ENCODE results near the gene NCBP3. TPM values are rescaled to one million over a fixed set of nuclear protein-coding genes. Genes with fewer than 3 reads are reported as not detected.

Gene NCBP3
- total RNA-seq, 1 experiment from 2014 or later, result 58.5 TPM

- Histone ChIP-seq H3K9me2 (ENCODE audit: insufficient read depth) (no peaks in the 10 kb centered on the region), H4K20me1 (ENCODE audit: insufficient read depth) (peaks cover 4% of the 10 kb centered on the region; the same call in 1 of the 2 replicates), H3K27ac (no peak overlapping the region), H3K27me3 (ENCODE audit: insufficient read depth, low read depth) (no peaks in the 10 kb centered on the region), H3F3A (ENCODE audit: insufficient read depth, low read depth) (no peaks in the 10 kb centered on the region; the same call in none of the 2 replicates), H3K9me3 (ENCODE audit: insufficient read depth, low read depth) (no peaks in the 10 kb centered on the region), H3K4me3 (no peak overlapping the region), H3K4me1 (replicated peaks; ENCODE audit: insufficient read depth) (no peaks in the 10 kb centered on the region), H3K79me2 (ENCODE audit: low read depth) (no peaks in the 10 kb centered on the region), H3K4me2 (no peak overlapping the region), H3K36me3 (ENCODE audit: low read depth) (peaks cover 21% of the 10 kb centered on the region), H2AFZ (no peak overlapping the region)
- no TSS peak for BruUV-seq (replicated peaks)
- no peak for DNase-seq
- TF ChIP-seq EZH2 (IDR thresholded peaks at IDR 0.05; ENCODE audit: low read depth), result no peak
- no peak for TF ChIP-seq CTCF (conservative IDR thresholded peaks at IDR 0.05)
- POLR2A ChIA-PET (ENCODE audit: unreplicated experiment), result no interaction called here
- intact Hi-C loops (cut with micrococcal nuclease; ENCODE audit: unreplicated experiment), result no loop called here
- CTCF ChIA-PET, result interaction anchor here (0.6 kb wide), 1 partner anchor 296 kb away, joined by 6 read pairs; no protein-coding TSS in a partner anchor
These were observed 30.1 kb downstream of the NCBP3 start for GRCh38 chr17:3815925-3816324.

- Histone ChIP-seq H3K79me2 (ENCODE audit: low read depth) (no peaks in the 10 kb centered on the region), H3K9me3 (ENCODE audit: insufficient read depth, low read depth) (no peaks in the 10 kb centered on the region), H3K27me3 (ENCODE audit: insufficient read depth, low read depth) (no peaks in the 10 kb centered on the region), H3K36me3 (ENCODE audit: low read depth) (peaks cover 15% of the 10 kb centered on the region), H3F3A (ENCODE audit: insufficient read depth, low read depth) (no peaks in the 10 kb centered on the region; the same call in 1 of the 2 replicates), H2AFZ (no peak overlapping the region), H3K4me1 (replicated peaks; ENCODE audit: insufficient read depth) (no peaks in the 10 kb centered on the region), H3K4me2 (no peak overlapping the region), H3K9me2 (ENCODE audit: insufficient read depth) (no peaks in the 10 kb centered on the region), H4K20me1 (ENCODE audit: insufficient read depth) (peaks cover 4% of the 10 kb centered on the region; the same call in 1 of the 2 replicates), H3K27ac (no peak overlapping the region), H3K4me3 (no peak overlapping the region)
- intact Hi-C loops (cut with micrococcal nuclease; ENCODE audit: unreplicated experiment), result no loop called here
- CTCF ChIA-PET, result interaction anchor here (0.6 to 1.3 kb wide), 2 partner anchors 29 to 297 kb away, joined by 4 to 6 read pairs; no protein-coding TSS in a partner anchor
- TF ChIP-seq EZH2 (IDR thresholded peaks at IDR 0.05; ENCODE audit: low read depth) (no peak), CTCF (conservative IDR thresholded peaks at IDR 0.05) (no peak)
- BruUV-seq (replicated peaks), result no TSS peak
- POLR2A ChIA-PET (ENCODE audit: unreplicated experiment), result no interaction called here
- DNase-seq, result no peak
These were observed 30.9 kb downstream of the NCBP3 start for GRCh38 chr17:3815122-3815521.

GRCh38 chr17:3814361-3814760 is 31.7 kb downstream of the NCBP3 start:
- ChIA-PET POLR2A (ENCODE audit: unreplicated experiment) (no interaction called here), CTCF (interaction anchor here (1.3 kb wide), 1 partner anchor 30 kb away, joined by 4 read pairs; no protein-coding TSS in a partner anchor)
- H3K4me3 ChIP-seq, result no peak overlapping the region
- H3K4me2 ChIP-seq, result no peak overlapping the region
- TF ChIP-seq EZH2 (IDR thresholded peaks at IDR 0.05; ENCODE audit: low read depth), result no peak
- no peak for TF ChIP-seq CTCF (conservative IDR thresholded peaks at IDR 0.05)
- peaks cover 4% of the 10 kb centered on the region; the same call in 1 of the 2 replicates for H3K4me1 ChIP-seq (replicated peaks; ENCODE audit: insufficient read depth)
- peaks cover 4% of the 10 kb centered on the region; the same call in 1 of the 2 replicates for H4K20me1 ChIP-seq (ENCODE audit: insufficient read depth)
- no peaks in the 10 kb centered on the region for H3K9me2 ChIP-seq (ENCODE audit: insufficient read depth)
- BruUV-seq (replicated peaks), result no TSS peak
- no peaks in the 10 kb centered on the region for H3K79me2 ChIP-seq (ENCODE audit: low read depth)
- no peak overlapping the region for H3K27ac ChIP-seq
- H3K27me3 ChIP-seq (ENCODE audit: insufficient read depth, low read depth), result no peaks in the 10 kb centered on the region
- no peak for DNase-seq
- no peaks in the 10 kb centered on the region; the same call in 1 of the 2 replicates for H3F3A ChIP-seq (ENCODE audit: insufficient read depth, low read depth)
- intact Hi-C loops (cut with micrococcal nuclease; ENCODE audit: unreplicated experiment), result no loop called here
- no peaks in the 10 kb centered on the region for H3K9me3 ChIP-seq (ENCODE audit: insufficient read depth, low read depth)
- no peak overlapping the region for H2AFZ ChIP-seq
- H3K36me3 ChIP-seq (ENCODE audit: low read depth), result peaks cover 15% of the 10 kb centered on the region
